Parathyroid adenoma (tissue), 2 donors: ENCODE measurements around the gene AP3D1.

Source experiments
- H2AFZ ChIP-seq: fragments of 300-600 bp; sonication (generic); one replicate; pipeline ENCODE4 v1.7.0; 2017; ENCODE audit warnings: antibody characterized with exemption, mild to moderate bottlenecking
- H3K27ac ChIP-seq: fragments of 300-600 bp; sonication (generic); one replicate; pipeline ENCODE4 v1.7.0; 2017
- H3K27me3 ChIP-seq: fragments of 300-600 bp; sonication (generic); one replicate; pipeline ENCODE4 v1.7.0; 2017; ENCODE audit warnings: low read length; ENCODE audit not compliant: control insufficient read depth, insufficient read depth
- H3K36me3 ChIP-seq: fragments of 300-600 bp; sonication (generic); one replicate; pipeline ENCODE4 v1.7.0; 2017; ENCODE audit warnings: low read length; ENCODE audit not compliant: control insufficient read depth, insufficient read depth
- H3K4me1 ChIP-seq: fragments of 300-600 bp; sonication (generic); one replicate; pipeline ENCODE4 v1.7.0; 2017; ENCODE audit warnings: control low read depth
- H3K4me2 ChIP-seq: fragments of 300-600 bp; sonication (generic); one replicate; pipeline ENCODE4 v1.7.0; 2017; ENCODE audit warnings: low read length
- H3K4me3 ChIP-seq: fragments of 300-600 bp; sonication (generic); one replicate; pipeline ENCODE4 v1.7.0; 2017; ENCODE audit warnings: low read depth, low read length
- H3K79me2 ChIP-seq: fragments of 300-600 bp; sonication (generic); one replicate; pipeline ENCODE4 v1.7.0; 2017; ENCODE audit warnings: control low read depth
- H3K9ac ChIP-seq: fragments of 300-600 bp; sonication (generic); one replicate; pipeline ENCODE4 v1.7.0; 2017; ENCODE audit warnings: mild to moderate bottlenecking
- H3K9me3 ChIP-seq: fragments of 300-600 bp; sonication (generic); one replicate; pipeline ENCODE4 v1.7.0; 2017; ENCODE audit warnings: low read length; ENCODE audit not compliant: control insufficient read depth
- TF ChIP-seq, protein P1 (sequence below): fragments of 300-600 bp; sonication (generic); IDR thresholded peaks from one replicate; pipeline ENCODE4 v1.7.0; 2017; ENCODE audit warnings: antibody characterized with exemption, mild to moderate bottlenecking
- donor health status: primary hyperparathyroidism.

The AP3D1 gene

DNA sequence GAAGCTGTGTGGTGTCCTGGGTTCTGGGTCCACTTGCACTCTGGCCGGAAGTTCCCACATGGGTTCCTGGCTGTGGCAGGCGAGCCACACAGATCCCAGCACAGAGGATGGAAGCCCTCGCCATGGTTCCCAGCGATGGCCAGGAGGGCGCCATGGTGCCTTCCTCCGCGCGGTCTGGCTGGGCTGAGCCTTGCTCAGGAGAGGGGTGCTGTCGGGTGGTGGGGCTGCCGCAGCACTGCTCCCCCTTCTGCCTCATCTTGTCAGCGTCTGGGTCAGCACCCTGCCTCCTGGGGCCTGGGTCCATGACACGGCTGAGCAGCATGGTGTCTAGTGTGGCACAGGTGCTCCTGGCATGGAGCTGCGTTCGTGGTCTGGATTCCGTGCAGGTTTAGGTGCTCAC, 45.9 kb upstream of the AP3D1 start:
- H3K4me1 ChIP-seq: no peaks in the 10 kb centered on the region
- H3K4me2 ChIP-seq: no peak overlapping the region
- H3K9ac ChIP-seq: no peak overlapping the region
- H3K79me2 ChIP-seq: peaks cover 48% of the 10 kb centered on the region
- no peak overlapping the region for H3K27ac ChIP-seq
- H3K9me3 ChIP-seq: no peaks in the 10 kb centered on the region
- H3K4me3 ChIP-seq: no peak overlapping the region
- H3K27me3 ChIP-seq: no peaks in the 10 kb centered on the region
- no peaks in the 10 kb centered on the region for H3K36me3 ChIP-seq
- H2AFZ ChIP-seq: no peak overlapping the region
- TF ChIP-seq, protein P1, sequence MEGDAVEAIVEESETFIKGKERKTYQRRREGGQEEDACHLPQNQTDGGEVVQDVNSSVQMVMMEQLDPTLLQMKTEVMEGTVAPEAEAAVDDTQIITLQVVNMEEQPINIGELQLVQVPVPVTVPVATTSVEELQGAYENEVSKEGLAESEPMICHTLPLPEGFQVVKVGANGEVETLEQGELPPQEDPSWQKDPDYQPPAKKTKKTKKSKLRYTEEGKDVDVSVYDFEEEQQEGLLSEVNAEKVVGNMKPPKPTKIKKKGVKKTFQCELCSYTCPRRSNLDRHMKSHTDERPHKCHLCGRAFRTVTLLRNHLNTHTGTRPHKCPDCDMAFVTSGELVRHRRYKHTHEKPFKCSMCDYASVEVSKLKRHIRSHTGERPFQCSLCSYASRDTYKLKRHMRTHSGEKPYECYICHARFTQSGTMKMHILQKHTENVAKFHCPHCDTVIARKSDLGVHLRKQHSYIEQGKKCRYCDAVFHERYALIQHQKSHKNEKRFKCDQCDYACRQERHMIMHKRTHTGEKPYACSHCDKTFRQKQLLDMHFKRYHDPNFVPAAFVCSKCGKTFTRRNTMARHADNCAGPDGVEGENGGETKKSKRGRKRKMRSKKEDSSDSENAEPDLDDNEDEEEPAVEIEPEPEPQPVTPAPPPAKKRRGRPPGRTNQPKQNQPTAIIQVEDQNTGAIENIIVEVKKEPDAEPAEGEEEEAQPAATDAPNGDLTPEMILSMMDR: no peak

DNA sequence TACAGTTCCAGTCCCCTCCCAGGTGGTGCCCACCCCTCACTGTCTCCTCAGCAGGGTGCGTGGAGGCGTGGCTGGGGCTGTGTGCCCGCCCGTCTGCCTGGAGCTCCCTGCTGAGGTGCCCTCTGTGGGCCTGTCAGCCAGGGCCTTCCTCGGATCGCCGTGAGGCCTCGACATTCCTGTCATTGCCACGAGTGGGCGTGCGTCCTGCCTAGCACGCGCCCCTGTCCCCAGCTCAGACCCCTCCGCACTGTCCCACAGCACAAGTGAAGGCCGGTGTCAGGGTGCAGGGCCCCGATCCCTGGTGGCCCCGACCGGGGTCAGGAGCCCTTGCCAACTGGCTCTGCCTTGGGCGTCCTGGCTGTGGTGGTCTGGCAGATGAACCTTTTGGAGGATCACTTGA, 44.5 kb upstream of the AP3D1 start:
- Histone ChIP-seq H2AFZ (no peak overlapping the region), H3K27me3 (no peaks in the 10 kb centered on the region), H3K4me1 (no peaks in the 10 kb centered on the region), H3K9me3 (no peaks in the 10 kb centered on the region), H3K4me2 (no peak overlapping the region), H3K79me2 (peaks cover 48% of the 10 kb centered on the region), H3K9ac (no peak overlapping the region), H3K36me3 (no peaks in the 10 kb centered on the region), H3K4me3 (no peak overlapping the region), H3K27ac (no peak overlapping the region)
- TF ChIP-seq, protein P1: no peak

GRCh38 chr19:2195361-2195760, 44.0 kb upstream of the AP3D1 start:
- no peaks in the 10 kb centered on the region for H3K36me3 ChIP-seq
- no peak overlapping the region for H3K27ac ChIP-seq

DNA sequence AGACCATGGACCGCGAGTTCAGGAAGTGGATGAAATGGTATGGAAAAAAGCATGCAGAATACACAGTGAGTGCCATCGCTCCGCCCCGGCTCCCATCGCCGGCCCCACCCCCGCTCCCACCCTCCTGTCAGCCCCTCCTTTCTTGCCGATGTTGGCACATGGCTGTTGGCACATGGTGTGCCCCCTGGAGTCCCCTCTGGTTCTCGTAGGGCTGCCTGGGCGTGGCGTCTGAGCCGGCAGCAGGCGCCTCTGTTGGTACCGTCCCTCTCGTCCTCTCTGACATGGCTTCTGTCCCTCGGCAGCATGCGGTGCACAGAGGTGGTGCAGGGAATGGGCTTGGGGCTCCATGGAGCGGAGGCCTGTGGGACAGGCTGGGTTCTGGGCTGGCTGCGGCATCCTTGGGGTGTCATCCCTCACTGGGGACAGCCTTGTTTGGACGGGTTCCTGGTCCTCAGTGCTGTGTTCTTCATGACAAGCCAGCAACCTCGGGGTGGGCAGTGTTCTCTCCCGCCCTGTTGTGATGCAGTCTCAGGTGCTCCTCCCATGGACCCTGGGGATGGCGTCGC, 43.2 kb upstream of the AP3D1 start:
- Histone ChIP-seq H3K9me3 (no peaks in the 10 kb centered on the region), H3K79me2 (peaks cover 49% of the 10 kb centered on the region), H3K4me3 (no peak overlapping the region), H3K4me1 (no peaks in the 10 kb centered on the region), H2AFZ (no peak overlapping the region), H3K9ac (no peak overlapping the region), H3K27me3 (no peaks in the 10 kb centered on the region), H3K4me2 (no peak overlapping the region), H3K36me3 (no peaks in the 10 kb centered on the region), H3K27ac (no peak overlapping the region)
- TF ChIP-seq, protein P1: no peak

More at GRCh38 chr19:2195361-2195760, 44.0 kb upstream of the AP3D1 start:
- Histone ChIP-seq H2AFZ (no peak overlapping the region), H3K27me3 (no peaks in the 10 kb centered on the region), H3K79me2 (peaks cover 48% of the 10 kb centered on the region), H3K4me2 (no peak overlapping the region), H3K4me3 (no peak overlapping the region), H3K9ac (no peak overlapping the region), H3K4me1 (no peaks in the 10 kb centered on the region), H3K9me3 (no peaks in the 10 kb centered on the region)
- TF ChIP-seq, protein P1: no peak

DNA sequence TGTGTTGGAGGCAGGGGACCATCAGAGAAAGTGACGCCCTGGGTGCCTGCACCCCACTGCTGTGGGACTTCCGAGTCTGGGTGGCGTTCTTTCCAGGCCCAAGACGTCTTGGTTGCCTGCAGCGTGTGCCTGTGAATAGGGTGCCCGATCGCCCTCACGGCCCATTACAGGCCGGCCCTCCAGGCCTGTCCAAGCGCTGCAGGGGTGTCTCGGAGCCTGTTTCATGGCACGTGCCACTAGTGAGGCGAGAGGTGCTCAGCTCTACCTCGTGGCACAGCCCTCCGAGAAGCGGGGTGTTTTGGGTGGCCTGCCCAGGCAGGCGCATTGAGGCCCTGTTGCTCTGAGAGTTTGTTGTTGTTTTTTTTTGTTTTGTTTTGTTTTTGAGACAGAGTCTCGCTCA, 42.4 kb upstream of the AP3D1 start:
- Histone ChIP-seq H3K4me3 (no peak overlapping the region), H3K27ac (no peak overlapping the region), H3K9ac (no peak overlapping the region), H3K27me3 (no peaks in the 10 kb centered on the region), H3K36me3 (no peaks in the 10 kb centered on the region), H3K79me2 (peaks cover 51% of the 10 kb centered on the region), H3K4me2 (no peak overlapping the region), H2AFZ (no peak overlapping the region), H3K9me3 (no peaks in the 10 kb centered on the region), H3K4me1 (no peaks in the 10 kb centered on the region)
- TF ChIP-seq, protein P1: no peak
